Subcutaneous abdominal adipose tissue (tissue), 5 donors: ENCODE results near the gene ZWILCH.

Source experiments
- H3K27ac ChIP-seq: one replicate; pipeline ENCODE4 v1.7.0; 2013; ENCODE audit warnings: low read depth, mild to moderate bottlenecking, inconsistent platforms, low read length, moderate library complexity
- H3K27me3 ChIP-seq, 5 donors: one replicate each; pipeline ENCODE4 v1.7.0; 2013; ENCODE audit warnings: low read length in 5 of 5, inconsistent platforms in 1 of 5; ENCODE audit not compliant: control insufficient read depth in 5 of 5, insufficient read depth in 4 of 5
- H3K36me3 ChIP-seq, 5 donors: one replicate each; pipeline ENCODE4 v1.7.0; 2013; ENCODE audit warnings: low read length in 5 of 5; ENCODE audit not compliant: control insufficient read depth in 5 of 5, insufficient read depth in 5 of 5
- H3K4me1 ChIP-seq, 5 donors: one replicate each; pipeline ENCODE4 v1.7.0; 2013; ENCODE audit warnings: low read length in 5 of 5, mild to moderate bottlenecking in 3 of 5, moderate library complexity in 1 of 5; ENCODE audit not compliant: control insufficient read depth in 5 of 5, insufficient read depth in 5 of 5
- H3K4me3 ChIP-seq, 5 donors: one replicate each; pipeline ENCODE4 v1.7.0; 2013; ENCODE audit warnings: low read length in 5 of 5, low read depth in 1 of 5
- H3K9ac ChIP-seq, 5 donors: one replicate each; pipeline ENCODE4 v1.7.0; 2013; ENCODE audit warnings: low read length in 5 of 5, mild to moderate bottlenecking in 4 of 5, moderate library complexity in 3 of 5
- H3K9me3 ChIP-seq, 5 donors: one replicate each; pipeline ENCODE4 v1.7.0; 2013; ENCODE audit warnings: low read length in 5 of 5; ENCODE audit not compliant: control insufficient read depth in 5 of 5
- donor health status: healthy.
- donor health status: healthy.
- donor health status: healthy.
- donor health status: healthy.
- donor health status: healthy.

ZWILCH gene

DNA sequence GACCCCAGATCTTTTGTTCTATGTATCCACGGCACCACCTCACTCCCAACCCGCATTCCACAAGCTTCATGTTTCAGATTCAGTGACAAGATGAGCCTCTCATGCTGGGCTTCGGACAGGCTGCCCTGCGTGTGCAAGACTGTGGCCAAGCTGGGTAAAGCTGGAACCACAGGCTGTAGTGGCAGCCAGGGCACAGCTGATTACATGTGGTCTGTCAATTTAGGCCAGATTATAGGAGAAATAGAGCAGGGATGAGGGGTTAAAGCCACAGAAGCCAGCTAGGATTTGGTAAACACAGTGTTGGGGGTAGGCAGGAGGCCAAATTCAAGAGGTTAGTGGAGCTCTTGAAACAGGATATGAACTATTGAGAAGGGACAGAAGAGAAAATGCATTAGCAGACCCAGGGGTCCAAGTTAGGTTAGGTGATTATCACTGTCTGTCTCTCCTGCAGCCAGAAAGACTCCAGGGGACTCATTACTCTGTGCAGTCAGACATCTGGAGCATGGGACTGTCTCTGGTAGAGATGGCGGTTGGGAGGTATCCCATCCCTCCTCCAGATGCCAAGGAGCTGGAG lies 20.5 kb upstream of the ZWILCH start:
- Histone ChIP-seq H3K36me3 (peaks cover 2 to 77% (median 61%) of the 10 kb centered on the region in 5 donors), H3K27me3 (no peaks in the 10 kb centered on the region), H3K9ac (no peak overlapping the region), H3K27ac (no peak overlapping the region), H3K4me3 (no peak overlapping the region), H3K4me1 (peaks cover 0 to 28% (median 12%) of the 10 kb centered on the region in 5 donors), H3K9me3 (no peaks in the 10 kb centered on the region)

DNA sequence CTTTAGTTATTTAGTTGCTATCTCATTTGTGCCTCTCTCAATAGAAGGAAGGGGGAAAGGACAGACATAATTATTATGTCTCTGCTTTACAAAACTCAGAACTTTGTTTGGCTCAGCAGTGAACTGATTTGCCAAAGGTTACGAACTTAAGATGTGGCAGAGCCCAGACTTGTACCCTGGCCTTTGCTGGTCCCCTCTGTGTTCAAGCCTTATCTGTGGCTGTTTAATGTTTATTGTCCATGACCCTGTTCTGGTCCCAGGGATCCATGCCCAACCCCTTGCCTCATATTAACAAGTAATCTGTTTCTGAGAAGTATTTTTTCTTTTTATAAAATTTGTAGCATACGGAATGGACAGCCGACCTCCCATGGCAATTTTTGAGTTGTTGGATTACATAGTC lies 18.2 kb upstream of the ZWILCH start:
- peaks cover 0 to 28% (median 12%) of the 10 kb centered on the region in 5 donors for H3K4me1 ChIP-seq
- H3K36me3 ChIP-seq, result peaks cover 4 to 88% (median 76%) of the 10 kb centered on the region in 5 donors
- H3K27me3 ChIP-seq, result no peaks in the 10 kb centered on the region

DNA sequence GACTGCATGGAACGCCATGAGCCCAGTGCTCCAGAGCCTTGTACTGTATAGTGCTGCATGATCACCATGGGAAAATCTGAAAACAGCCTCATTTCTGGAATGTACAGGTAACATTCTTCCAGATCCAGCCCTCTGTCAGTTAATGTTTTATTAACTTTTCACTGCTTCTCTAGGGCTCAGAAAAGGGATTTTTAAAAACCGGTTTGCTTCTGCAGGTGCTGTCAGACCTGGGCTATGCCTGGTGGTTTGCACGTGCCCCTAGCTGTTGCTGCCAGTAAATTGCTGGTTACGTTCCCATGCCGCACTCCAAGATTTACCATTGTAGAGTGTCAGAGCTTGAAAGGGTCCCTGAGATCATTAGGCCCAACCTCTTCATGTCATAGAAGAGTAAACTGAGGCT lies 16.6 kb upstream of the ZWILCH start:
- Histone ChIP-seq H3K9me3 (no peaks in the 10 kb centered on the region), H3K27ac (no peak overlapping the region), H3K27me3 (no peaks in the 10 kb centered on the region), H3K4me1 (peaks cover 0 to 22% (median 12%) of the 10 kb centered on the region in 5 donors), H3K4me3 (no peak overlapping the region), H3K36me3 (peaks cover 12 to 90% (median 74%) of the 10 kb centered on the region in 5 donors), H3K9ac (no peak overlapping the region)

More for the DNA sequence above, 18.2 kb upstream of the ZWILCH start:
- no peak overlapping the region for H3K9ac ChIP-seq
- H3K9me3 ChIP-seq, result no peaks in the 10 kb centered on the region
- no peak overlapping the region for H3K4me3 ChIP-seq
- no peak overlapping the region for H3K27ac ChIP-seq

- Histone ChIP-seq H3K9me3 (no peaks in the 10 kb centered on the region), H3K36me3 (peaks cover 19 to 96% (median 80%) of the 10 kb centered on the region in 5 donors), H3K4me3 (no peak overlapping the region), H3K27ac (no peak overlapping the region), H3K4me1 (peaks cover 0 to 16% (median 12%) of the 10 kb centered on the region in 5 donors), H3K27me3 (no peaks in the 10 kb centered on the region), H3K9ac (no peak overlapping the region)
Measured at GRCh38 chr15:66489179-66489791, 15.8 kb upstream of the ZWILCH start.

- no peaks in the 10 kb centered on the region for H3K9me3 ChIP-seq
- H3K4me3 ChIP-seq, result no peak overlapping the region
- peaks cover 30 to 89% (median 76%) of the 10 kb centered on the region in 5 donors for H3K36me3 ChIP-seq
- H3K4me1 ChIP-seq, result peaks cover under 1 to 22% (median 13%) of the 10 kb centered on the region in 5 donors
- no peak overlapping the region for H3K27ac ChIP-seq
- no peak overlapping the region for H3K9ac ChIP-seq
- H3K27me3 ChIP-seq, result no peaks in the 10 kb centered on the region
Measured at GRCh38 chr15:66491846-66492245, 13.3 kb upstream of the ZWILCH start.

GRCh38 chr15:66494262-66494661 lies 10.9 kb upstream of the ZWILCH start:
- H3K36me3 ChIP-seq, result peaks cover 30 to 73% (median 64%) of the 10 kb centered on the region in 5 donors

DNA sequence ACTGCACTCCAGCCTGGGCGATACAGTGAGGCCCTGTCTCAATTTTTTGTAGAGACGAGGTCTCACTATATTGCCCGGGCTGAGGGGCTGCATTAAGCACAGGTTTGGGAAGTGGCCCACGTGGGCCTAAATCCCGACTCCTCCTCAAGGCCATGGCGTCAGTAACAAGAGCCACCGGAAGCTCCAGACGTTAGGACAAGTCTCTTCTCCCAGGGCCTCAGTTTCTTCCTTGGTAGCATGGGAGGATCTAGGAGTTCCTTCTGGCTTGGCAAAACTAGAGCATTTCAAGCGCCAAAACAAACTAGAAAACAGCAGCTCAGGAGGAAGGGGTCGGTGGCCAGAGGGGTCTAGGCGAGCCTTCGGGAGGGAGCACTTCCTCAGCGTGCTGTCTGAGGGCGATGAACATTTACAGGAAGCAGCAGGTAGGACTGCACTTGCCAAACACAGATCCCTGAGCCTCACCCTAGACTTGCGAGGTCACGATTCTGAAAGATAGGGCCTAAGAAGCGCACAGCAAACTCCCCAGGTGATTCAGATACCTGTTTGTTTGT lies 8.1 kb upstream of the ZWILCH start:
- Histone ChIP-seq H3K36me3 (peaks cover 43 to 75% (median 64%) of the 10 kb centered on the region in 5 donors), H3K27me3 (no peaks in the 10 kb centered on the region)

More at GRCh38 chr15:66494262-66494661, 10.9 kb upstream of the ZWILCH start:
- Histone ChIP-seq H3K9me3 (no peaks in the 10 kb centered on the region), H3K4me3 (no peak overlapping the region), H3K4me1 (peaks cover 3 to 28% (median 22%) of the 10 kb centered on the region in 5 donors), H3K27ac (no peak overlapping the region), H3K9ac (no peak overlapping the region), H3K27me3 (no peaks in the 10 kb centered on the region)

GRCh38 chr15:66497502-66498455 lies 7.3 kb upstream of the ZWILCH start, which contains the start of gene SNAPC5:
SNAPC5 (minus strand) TSS chr15:66497762; CDS start chr15:66497731, 31 bp downstream.
- Histone ChIP-seq H3K27ac (peak within 1 kb of the TSS; percentile 93), H3K9me3 (no peaks in the 10 kb centered on the region), H3K9ac (peak within 1 kb of the TSS; percentile 92 to 99 (median 98)), H3K4me1 (peaks cover 3 to 31% (median 23%) of the 10 kb centered on the region in 5 donors), H3K36me3 (peaks cover 40 to 75% (median 67%) of the 10 kb centered on the region in 5 donors), H3K27me3 (no peaks in the 10 kb centered on the region), H3K4me3 (peak within 1 kb of the TSS; percentile 81 to 98 (median 97))

More for the DNA sequence above, 8.1 kb upstream of the ZWILCH start:
- Histone ChIP-seq H3K4me3 (peak overlapping the region; percentile 81 to 98 (median 97)), H3K9ac (peak overlapping the region; percentile 92 to 99 (median 98)), H3K27ac (peak overlapping the region; percentile 93), H3K4me1 (peaks cover 3 to 27% (median 22%) of the 10 kb centered on the region in 5 donors), H3K9me3 (no peaks in the 10 kb centered on the region)

- Histone ChIP-seq H3K9me3 (no peaks in the 10 kb centered on the region), H3K27me3 (no peaks in the 10 kb centered on the region), H3K9ac (no peak overlapping the region), H3K27ac (peak overlapping the region; percentile 93), H3K36me3 (peaks cover 35 to 70% (median 64%) of the 10 kb centered on the region in 5 donors), H3K4me3 (no peak overlapping the region), H3K4me1 (peaks cover 6 to 40% (median 32%) of the 10 kb centered on the region in 5 donors)
Measured at GRCh38 chr15:66498501-66499386, 6.4 kb upstream of the ZWILCH start.
